PFSK-1 (cell line): ENCODE results near the gene EXOC6B.

Experiments used
- FOXP2 ChIP-seq: optimal IDR thresholded peaks from 2 replicates; pipeline ENCODE3; 2011; ENCODE audit warnings: borderline replicate concordance, control low read depth, inconsistent platforms; ENCODE audit not compliant: insufficient read depth; ENCODE audit errors: extremely low read length, extremely low read depth
- POLR2AphosphoS5 ChIP-seq: IDR thresholded peaks from 2 replicates; pipeline ENCODE4 v1.6.1; 2012; ENCODE audit warnings: low read depth, mild to moderate bottlenecking, control low read depth, low read length, moderate library complexity
- SIN3A ChIP-seq: IDR thresholded peaks from 2 replicates; pipeline ENCODE4 v1.6.1; 2012; ENCODE audit warnings: mild to moderate bottlenecking, low read length, moderate library complexity, borderline replicate concordance; ENCODE audit not compliant: insufficient read depth
- TAF1 ChIP-seq: IDR thresholded peaks from 2 replicates; pipeline ENCODE4 v1.6.1; 2012; ENCODE audit warnings: low read length, control low read depth, borderline replicate concordance; ENCODE audit not compliant: insufficient read depth
- TF ChIP-seq, protein P1 (sequence below), 2 experiments: IDR thresholded peaks; 2 replicates each; pipeline versions ENCODE4 v1.6.1 to v1.8.0; 2011 to 2012; ENCODE audit warnings: low read depth in 2 of 2, low read length in 2 of 2, control low read depth in 1 of 2, inconsistent platforms in 1 of 2, mild to moderate bottlenecking in 1 of 2, moderate library complexity in 1 of 2; ENCODE audit not compliant: insufficient read depth in 1 of 2

Gene EXOC6B

DNA sequence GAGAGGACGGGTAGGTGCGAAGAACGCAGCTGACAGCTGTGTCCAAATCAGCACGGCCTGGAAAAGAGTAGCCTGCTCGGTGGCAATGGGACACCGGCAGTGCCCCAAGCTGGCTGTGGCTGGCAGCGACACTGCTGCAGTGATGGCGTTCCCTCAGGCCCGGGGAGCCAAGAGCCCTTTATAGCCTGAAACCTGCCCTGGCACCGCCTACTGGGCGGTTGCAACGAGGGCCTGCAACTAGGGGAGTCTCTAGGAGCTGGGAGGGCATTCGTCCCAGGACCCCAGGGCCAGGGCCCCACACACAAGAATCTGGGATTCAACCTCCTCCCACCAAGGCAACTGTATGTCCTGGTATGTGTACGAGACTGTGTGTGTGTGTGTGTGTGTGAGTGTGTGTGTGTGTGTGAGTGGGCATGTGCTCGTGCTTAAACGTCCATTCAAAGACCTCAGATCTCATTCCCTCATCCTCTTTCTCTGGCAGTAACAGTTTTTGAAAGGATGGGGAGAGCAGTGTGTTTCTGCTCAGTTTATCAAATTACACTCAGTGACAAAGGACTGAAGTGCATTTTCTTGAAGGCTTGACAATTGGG, 671.4 kb downstream of the EXOC6B start:
- TF ChIP-seq, protein P1, sequence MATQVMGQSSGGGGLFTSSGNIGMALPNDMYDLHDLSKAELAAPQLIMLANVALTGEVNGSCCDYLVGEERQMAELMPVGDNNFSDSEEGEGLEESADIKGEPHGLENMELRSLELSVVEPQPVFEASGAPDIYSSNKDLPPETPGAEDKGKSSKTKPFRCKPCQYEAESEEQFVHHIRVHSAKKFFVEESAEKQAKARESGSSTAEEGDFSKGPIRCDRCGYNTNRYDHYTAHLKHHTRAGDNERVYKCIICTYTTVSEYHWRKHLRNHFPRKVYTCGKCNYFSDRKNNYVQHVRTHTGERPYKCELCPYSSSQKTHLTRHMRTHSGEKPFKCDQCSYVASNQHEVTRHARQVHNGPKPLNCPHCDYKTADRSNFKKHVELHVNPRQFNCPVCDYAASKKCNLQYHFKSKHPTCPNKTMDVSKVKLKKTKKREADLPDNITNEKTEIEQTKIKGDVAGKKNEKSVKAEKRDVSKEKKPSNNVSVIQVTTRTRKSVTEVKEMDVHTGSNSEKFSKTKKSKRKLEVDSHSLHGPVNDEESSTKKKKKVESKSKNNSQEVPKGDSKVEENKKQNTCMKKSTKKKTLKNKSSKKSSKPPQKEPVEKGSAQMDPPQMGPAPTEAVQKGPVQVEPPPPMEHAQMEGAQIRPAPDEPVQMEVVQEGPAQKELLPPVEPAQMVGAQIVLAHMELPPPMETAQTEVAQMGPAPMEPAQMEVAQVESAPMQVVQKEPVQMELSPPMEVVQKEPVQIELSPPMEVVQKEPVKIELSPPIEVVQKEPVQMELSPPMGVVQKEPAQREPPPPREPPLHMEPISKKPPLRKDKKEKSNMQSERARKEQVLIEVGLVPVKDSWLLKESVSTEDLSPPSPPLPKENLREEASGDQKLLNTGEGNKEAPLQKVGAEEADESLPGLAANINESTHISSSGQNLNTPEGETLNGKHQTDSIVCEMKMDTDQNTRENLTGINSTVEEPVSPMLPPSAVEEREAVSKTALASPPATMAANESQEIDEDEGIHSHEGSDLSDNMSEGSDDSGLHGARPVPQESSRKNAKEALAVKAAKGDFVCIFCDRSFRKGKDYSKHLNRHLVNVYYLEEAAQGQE (IDR thresholded peaks at IDR 0.05; ENCODE audit: insufficient read depth in 1 of 2, low read depth in 2 of 2, low read length in 2 of 2), result no peak
- no peak for TF ChIP-seq TAF1
- no peak for TF ChIP-seq FOXP2
- no peak for TF ChIP-seq POLR2AphosphoS5
- no peak for TF ChIP-seq SIN3A

DNA sequence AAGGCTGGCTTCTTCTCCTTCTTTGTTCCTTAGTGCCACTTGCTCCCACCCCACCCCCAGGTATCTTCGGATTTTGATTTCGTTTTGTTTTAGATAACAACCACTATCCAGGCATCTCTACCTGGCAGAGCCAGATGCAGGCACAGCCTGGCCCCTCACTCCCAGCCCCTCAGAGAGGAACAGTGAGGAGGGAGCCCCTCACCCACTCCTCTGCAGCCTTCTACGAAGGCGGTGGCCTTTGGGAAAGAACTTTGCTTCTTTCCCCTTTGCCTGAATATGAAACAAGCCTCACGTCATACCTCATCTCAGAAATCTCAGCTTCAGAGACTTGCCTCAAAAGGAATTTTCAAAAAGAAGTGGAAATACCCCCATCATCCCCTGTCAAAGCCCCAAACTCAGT, 671.9 kb downstream of the EXOC6B start:
- TF ChIP-seq FOXP2 (no peak), TAF1 (no peak), POLR2AphosphoS5 (no peak), SIN3A (no peak)
- TF ChIP-seq, protein P1 (IDR thresholded peaks at IDR 0.05; ENCODE audit: insufficient read depth in 1 of 2, low read depth in 2 of 2, low read length in 2 of 2), result no peak

DNA sequence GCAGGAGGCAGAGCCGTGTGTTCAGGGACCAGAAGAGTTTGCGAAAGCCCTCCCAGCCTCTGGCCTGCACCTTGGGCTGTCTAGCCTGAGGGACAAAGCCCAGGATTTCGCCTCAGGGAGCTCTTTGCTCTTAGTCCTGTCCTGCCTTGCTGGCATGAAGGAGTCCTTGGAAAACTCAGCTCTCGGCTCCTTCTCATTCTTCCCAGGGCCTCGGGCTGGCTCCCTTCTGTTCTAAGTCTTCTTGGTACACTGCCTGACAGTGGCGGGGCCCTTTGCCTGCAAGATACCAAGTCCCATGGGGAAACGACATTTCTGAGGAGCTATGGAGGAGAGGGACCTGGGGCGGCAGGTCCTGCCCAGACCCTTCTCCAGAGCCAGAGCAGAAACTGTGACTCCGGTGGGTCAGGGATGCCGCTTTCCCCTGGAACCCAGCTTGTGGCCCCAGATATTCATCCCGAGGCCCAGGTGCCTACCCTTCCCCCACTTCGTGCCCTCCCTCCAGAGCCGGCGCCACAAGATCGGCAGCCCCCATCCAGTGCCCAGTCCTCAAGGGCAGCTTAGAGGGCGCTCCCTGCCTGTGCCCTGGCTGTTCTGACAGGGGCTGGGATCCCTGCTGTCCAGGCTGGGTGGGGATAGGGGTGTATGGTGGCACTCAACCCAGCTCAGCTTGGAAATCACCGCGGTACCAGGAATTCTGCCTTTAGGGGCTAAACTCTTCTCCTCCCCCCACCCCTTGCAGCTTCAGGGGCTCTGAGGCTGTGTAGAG, 672.6 kb downstream of the EXOC6B start:
- no peak for TF ChIP-seq FOXP2
- TF ChIP-seq SIN3A, result no peak
- TF ChIP-seq, protein P1 (IDR thresholded peaks at IDR 0.05; ENCODE audit: insufficient read depth in 1 of 2, low read depth in 2 of 2, low read length in 2 of 2), result no peak
- no peak for TF ChIP-seq POLR2AphosphoS5

DNA sequence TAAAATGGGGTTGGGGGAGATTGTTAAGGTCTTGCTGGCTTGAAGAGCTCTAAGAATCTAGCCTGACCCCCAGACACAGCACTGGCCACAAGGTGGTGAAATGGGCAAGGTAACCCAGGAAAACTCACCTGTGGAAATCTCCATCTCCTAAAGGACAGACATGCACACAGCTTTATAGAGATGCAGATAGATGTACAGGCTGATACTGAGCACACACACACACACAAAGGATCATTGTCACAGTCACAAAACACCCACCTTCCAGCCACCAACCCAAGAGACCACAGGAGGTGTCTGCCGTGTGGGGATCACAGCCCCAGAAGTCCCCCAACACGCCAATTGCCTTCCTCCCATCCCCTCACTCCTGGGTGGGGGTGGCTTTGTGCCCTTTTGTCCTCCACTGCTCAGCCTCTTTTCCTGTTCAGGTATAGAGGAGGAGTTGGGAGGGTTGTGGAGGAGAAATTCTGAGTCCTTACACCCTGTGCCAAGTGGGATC, 674.9 kb downstream of the EXOC6B start:
- no peak for TF ChIP-seq POLR2AphosphoS5
- no peak for TF ChIP-seq TAF1
- TF ChIP-seq SIN3A, result no peak
- TF ChIP-seq, protein P1 (IDR thresholded peaks at IDR 0.05; ENCODE audit: insufficient read depth in 1 of 2, low read depth in 2 of 2, low read length in 2 of 2), result no peak

DNA sequence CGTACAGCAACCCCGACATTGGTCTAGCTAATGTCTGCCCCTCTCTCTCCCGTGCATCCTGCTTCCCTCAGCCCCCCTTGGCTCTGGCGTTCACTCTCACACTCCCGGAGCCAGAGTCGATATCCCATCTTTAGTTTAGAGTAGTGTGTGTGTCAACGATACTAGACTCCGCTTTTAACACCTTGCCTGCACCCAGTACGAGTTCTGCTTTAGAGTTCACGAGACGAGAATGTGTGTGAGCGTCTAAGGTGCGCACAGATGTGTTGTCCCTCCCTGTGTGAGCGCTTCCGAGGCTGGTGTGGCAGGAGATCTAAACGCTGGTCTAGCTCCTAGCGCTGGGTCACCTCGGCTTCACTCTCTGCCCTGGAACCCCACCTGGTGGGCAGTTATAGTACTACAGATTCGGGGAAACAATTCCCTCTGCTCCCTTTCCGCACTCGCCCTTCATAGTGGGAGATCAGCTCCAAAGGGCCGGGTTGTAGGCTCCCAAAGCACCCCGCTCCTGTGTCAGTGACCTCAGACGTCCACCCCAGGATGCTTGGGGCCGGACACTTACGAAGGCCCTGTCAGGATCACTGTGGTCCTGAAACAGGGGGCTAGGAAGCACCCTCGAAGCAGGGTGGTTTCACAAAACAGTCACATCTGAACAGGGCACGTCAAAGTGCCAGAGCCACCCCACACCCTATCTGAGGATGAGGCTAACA, 675.5 kb downstream of the EXOC6B start:
- TF ChIP-seq, protein P1 (IDR thresholded peaks at IDR 0.05; ENCODE audit: insufficient read depth in 1 of 2, low read depth in 2 of 2, low read length in 2 of 2), result no peak
- peak; percentile 11 for TF ChIP-seq FOXP2
